Measurements from ENCODE around the gene SLC25A29.
A peak's percentile ranks its signal among the peaks of the same experiment; 100 is the strongest.
"Not testable (repeated sequence)": the region's sequence is repeated elsewhere in the genome, so short reads cannot be mapped to it uniquely, and the experiment has no call there.

Gene SLC25A29, protein sequence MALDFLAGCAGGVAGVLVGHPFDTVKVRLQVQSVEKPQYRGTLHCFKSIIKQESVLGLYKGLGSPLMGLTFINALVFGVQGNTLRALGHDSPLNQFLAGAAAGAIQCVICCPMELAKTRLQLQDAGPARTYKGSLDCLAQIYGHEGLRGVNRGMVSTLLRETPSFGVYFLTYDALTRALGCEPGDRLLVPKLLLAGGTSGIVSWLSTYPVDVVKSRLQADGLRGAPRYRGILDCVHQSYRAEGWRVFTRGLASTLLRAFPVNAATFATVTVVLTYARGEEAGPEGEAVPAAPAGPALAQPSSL

DNA sequence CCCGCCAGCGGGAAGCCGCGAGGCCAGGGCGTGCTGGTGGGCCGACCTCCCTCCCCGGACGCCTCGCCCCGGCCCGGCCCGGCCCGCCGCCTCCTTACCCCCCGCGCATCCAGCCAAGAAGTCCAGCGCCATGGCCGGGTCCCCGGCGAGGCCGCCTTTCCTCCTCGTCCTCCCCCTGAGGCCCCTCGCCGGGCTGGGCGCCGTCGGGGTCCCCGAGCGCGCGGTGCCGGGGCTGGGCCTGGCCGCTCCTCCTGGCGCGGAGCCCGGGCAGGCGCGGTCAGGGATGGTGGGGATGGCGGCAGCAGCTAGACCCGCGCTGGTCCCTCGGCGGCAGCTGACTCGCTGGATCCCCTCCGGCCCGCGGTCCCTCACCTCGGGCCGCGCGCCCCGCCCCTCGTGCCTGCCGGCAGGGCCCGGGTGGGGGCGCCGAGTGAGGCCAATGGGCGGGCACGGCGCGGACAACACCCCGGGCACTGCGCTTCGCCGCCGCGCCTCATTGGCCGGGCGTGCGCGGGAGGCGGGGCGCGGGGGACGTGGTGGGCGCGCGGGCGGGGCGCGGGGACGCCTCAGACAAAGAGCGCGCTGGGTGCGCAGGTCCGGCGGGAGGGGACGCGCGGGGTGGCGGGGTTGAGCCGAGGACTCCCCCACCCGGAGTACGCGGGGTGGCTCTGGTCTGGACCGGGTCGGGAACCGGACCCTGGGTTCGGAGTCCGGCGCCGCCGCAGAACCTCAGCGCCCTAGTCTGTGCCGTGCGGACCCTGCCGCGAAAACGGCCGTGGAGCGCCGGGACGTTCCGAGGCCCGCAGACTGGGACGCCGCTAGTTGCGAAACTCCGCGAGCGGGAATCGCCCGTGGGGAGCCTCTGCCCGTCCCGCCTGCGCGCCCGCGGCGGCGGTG lies at the start of gene SLC25A29:
TSS of gene SLC25A29 (minus strand) at position 344 of the 897 bp plus-strand sequence. CDS start at position 132, 212 bp downstream.
- DNase-seq: peak; percentile 74

DNA sequence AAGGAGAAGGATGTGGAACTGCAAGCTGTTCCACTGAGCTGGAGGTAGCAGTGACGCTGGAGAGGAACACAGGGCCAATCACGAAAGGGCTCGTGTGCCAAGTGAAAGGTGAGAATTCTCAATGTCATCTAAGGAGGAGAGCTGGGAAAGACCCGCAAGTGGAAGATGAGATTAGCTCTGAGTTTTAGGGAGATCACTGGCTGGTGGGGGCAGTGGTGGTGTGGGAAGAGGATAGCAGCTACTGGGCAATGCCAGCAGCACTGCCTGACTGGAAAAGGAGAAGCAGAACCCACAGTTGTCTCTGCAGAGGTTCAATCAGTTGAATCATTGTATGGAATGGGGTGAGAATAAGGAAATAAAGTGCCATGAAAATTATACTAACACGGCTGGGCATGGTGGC lies 44.7 kb upstream of the SLC25A29 start:
- no peak for DNase-seq

DNA sequence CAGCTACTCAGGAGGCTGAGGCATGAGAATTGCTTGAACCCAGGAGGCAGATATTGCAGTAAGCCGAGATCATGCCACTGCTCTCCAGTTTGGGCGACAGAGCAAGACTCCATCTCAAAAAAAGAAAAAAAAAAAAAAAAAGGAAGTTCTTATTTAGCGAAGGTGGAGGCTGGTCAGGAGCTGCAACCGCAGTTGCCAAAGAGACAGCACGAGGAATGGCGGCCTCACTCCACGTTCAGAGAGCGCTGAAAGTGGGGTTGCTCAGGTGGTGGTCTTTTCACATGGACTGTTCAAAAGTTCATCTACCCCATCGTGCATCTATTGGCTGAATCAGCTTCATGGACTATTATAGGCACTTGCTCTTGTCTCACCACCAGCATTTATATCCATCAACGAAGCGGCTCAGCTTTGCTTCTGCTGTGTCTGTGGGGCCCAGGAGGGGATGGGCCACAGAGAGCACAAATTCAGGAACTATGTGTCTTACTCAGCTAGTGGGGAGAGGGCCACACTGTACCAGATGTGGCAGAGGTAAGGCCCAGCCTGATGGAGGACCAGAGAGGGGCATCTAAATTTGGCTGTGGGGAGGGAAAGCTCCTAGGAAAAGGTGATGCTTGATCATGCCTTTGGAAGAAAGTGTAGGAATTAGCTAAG lies 44.2 kb upstream of the SLC25A29 start:
- no peak for DNase-seq

DNA sequence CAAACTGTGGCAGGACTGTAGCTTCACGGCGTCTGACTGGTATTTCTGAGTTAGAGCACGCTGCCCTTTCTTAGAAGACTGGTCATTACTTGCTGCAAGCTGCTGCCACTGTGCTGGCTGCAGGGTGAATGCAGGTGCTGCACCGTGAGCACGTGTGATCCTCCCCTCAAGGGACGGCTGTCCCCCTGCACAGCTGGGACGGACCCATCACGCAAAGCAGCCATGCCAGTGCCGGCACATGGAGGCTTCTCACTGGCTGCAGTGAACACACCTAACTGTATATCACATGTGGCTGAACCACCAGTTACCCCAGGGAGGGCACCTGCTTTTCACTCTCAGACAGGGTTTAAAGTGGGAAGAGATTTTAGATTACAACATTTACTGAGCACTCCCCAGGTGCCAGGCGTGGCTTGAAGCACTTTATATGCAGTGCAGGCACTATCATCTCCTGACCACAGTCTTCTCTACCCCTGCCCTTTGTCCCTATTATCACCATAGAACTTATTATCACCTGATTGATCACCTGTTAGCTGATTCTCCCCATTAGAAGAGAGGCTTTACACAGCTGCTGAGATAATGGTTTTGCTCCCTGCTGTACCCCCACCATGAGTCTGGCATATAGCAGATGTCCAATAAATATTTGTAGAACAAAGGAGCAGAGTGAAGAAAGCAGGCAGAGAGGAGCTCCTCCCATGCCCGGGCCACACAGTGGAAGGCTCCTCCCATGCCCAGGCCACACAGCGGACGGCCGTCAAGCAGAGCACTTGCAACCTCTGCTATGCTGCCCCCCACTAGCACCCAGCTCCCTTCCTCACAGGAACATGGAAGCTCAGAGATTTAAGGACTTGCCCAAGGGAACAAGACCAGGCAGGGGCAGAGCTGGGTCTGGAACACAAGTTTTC lies 42.8 kb upstream of the SLC25A29 start:
- no peak for DNase-seq

DNA sequence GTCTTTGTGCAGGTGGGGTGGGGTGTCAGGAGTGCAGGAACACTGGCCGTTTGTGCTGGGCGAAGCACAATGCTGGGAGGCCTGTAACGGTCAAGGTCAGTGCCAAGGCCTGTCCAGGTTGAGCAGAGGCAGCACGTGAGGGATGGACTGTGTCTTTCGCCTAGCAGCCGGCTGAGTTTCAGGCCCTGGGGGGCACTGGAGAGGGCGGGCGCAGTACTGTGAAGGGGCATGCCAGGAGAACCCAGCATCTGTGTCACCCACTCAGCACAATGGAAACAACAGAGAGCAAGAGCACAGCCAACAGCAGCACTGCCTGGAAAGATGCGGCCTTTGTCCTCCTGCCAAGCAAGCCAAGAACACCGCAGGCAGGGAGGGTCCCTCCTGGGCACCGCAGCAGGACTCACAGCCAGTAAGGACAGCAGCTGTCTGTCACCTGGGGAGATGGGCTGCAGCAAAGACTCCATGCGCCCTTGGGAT lies 42.0 kb upstream of the SLC25A29 start:
- no peak for DNase-seq

DNA sequence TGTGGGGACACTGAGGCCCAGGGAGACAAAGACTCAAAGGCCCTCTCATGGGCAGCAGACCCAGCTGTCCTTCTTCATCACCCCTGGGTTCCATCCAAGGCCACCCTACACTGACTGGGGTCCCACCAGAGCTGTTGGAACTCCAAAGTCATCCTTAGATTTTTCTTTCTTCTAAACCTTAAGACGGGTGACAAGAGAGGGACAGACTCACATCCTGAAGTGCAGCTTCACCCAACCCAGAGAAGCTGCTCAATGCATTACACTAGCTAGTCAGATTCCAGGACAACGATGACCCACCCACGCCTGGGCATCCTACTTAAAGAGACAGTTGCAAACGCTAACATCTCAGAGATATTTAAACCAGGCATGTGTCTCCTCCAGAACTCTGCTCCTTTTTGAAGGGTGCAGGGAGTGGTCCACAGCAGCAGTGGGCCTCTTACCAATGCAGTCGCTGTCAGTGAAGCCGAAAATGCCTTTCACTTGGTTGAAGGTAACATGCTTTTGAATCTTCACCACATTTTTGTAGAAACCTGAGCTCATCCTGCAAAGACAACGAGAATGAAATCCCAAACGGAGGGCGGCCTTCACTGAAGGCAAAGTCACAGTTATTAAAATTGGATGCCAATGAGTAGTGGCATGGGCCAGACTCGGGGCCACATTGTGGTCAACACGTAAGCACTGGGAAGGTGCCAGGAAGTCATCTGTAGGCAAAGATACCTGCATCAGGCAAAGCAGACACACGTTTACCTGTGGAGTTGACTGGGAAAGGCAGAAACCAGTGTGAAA lies 40.3 kb upstream of the SLC25A29 start:
- DNase-seq: no peak

DNA sequence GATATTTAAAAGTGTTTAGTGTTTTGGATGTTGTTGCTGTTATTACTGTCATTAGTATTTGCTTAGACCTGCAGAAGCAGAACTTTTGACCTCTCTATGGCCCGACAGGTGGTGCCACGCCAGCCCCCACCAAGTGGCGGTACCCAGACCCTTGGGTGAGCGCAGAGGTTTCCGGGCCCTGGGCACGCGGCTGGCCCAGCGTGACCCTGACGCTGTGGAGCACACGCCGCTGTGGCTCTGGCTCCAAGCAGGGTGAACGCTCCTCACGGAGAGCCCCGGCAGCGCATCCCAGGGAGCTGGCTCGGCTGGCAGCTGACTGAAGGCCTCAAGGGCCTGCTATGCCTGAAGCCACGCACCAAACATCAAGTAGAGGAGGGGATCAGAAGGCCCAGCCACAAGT lies 39.5 kb upstream of the SLC25A29 start:
- DNase-seq: no peak

DNA sequence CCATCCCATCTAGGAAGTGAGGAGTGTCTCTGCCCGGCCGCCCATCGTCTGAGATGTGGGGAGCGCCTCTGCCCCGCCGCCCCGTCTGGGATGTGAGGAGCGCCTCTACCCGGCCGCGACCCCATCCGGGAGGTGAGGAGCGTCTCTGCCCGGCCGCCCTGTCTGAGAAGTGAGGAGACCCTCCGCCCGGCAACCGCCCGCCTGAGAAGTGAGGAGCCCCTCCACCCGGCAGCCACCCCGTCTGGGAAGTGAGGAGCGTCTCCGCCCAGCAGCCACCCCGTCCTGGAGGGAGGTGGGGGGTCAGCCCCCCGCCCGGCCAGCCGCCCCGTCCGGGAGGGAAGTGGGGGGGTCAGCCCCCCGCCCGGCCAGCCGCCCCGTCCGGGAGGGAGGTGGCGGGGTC lies 38.4 kb upstream of the SLC25A29 start:
- DNase-seq: not testable (repeated sequence)

DNA sequence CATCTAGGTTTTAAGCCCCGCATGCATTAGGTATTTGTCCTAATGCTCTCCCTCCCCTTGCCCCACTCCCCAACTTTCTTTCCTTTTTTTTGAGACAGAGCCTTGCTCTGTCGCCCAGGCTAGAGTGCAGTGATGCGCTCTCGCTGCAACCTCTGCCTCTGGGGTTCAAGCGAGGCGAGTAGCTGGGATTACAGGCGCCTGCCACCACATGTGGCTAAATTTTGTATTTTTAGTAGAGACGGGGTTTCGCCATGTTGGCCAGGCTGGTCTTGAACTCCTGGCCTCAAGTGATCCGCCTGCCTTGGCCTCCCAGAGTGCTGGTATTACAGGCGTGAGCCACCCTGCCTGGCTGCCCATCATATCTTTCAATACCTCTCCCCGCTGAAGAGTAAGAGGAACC lies 36.6 kb upstream of the SLC25A29 start:
- DNase-seq: not testable (repeated sequence)

DNA sequence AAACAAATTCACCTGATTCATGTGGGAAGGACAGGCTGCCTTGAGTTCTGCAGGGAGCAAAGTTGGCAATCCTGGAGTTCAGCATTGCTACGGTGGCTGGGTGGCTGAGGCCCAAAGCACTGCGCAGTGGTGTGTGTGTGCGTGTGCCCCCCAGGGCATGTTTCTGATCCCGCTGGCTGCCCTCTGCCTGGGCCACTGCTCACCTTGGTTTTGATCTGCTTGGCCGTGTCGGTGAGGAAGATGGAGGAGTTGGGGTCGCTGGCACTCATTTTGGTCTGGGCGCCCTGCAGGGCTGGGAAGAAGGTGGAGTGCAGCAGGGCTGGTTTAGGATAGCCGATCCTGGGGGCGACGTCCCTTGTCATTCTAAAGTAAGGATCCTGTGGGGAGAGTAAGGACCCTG lies 36.0 kb upstream of the SLC25A29 start:
- DNase-seq: no peak

DNA sequence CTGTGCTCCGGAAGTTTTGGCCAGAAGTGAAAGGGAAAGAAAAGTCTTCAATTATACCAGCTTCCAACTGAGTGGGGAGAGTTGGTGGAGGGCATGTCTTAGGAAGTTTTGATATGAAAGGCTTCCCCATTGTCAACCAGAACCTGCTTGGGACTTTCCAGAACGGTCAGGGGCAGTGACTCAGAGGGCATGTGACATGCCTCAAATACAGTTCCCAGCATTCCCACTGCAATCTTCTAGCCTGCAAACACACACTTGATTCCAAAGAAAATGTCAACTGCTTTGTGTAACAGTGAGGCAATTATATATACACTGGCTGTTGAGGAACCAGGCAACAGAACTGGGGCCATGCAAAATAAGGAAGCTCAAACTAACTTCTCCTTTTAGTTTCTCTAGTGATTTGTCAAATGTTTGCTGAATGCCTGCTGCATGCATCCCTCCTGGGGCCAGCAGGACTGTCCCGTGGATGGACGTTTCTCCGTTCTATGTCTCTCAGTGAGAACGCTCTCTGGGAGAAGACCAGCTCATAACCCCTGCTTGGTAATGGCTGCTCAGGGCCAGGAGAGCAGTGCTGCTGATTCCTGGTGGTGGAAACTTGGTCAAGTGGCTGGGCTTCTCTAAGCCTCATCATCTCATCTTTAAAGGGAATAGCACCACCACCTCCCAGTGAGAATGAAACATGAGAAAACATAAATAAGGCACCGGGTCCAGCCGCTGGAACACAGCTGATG lies 35.2 kb upstream of the SLC25A29 start:
- DNase-seq: no peak

DNA sequence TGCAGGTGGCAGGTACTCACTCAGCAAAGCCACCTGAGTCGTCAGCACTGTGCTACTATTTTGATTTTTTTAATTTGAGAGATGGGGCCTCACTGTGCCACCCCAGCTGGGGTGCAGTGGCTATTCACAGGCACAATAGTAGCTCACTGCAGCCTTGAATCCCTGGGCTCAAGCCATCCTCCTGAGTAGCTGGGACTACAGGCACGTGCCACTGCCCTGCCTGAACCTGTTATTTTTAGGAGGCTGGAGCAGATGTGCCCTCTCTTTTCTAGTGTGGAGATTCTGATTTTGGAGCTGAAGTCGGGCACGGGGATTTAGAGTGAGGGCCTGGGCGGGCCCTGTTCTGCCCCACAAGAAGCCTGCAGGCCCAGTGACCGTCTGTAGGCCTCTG lies 34.2 kb upstream of the SLC25A29 start:
- no peak for DNase-seq

DNA sequence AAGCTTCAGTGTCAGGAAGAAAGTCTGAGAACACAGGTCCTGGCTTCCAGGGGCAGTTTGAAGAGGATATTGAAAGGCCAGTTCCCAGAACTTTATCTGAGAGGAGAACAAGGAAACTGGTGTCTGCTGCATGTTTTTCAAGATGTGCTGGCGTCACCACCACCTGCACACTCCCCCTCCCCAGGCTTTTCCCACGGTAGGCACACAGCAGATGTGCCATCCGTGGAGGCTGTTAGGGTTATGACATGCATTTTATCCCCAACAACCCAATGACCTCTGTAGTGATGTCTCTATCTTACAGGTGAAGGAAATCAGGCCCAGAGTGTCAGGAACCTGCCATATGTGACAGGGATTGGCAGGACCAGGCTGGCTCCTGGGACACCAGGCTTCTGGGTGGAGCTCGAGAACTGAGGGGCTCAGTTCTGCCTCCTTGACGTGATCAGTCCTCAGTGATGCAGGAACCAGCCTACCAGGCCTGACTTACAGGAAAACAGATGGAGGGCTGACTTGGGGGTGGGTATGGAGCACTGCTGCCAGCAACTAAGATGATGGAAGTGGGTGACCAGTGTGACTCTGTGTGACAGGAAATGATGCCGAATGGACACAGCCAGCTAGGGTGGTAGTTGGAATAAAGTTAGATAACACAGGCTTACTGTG lies 33.6 kb upstream of the SLC25A29 start:
- DNase-seq: no peak

DNA sequence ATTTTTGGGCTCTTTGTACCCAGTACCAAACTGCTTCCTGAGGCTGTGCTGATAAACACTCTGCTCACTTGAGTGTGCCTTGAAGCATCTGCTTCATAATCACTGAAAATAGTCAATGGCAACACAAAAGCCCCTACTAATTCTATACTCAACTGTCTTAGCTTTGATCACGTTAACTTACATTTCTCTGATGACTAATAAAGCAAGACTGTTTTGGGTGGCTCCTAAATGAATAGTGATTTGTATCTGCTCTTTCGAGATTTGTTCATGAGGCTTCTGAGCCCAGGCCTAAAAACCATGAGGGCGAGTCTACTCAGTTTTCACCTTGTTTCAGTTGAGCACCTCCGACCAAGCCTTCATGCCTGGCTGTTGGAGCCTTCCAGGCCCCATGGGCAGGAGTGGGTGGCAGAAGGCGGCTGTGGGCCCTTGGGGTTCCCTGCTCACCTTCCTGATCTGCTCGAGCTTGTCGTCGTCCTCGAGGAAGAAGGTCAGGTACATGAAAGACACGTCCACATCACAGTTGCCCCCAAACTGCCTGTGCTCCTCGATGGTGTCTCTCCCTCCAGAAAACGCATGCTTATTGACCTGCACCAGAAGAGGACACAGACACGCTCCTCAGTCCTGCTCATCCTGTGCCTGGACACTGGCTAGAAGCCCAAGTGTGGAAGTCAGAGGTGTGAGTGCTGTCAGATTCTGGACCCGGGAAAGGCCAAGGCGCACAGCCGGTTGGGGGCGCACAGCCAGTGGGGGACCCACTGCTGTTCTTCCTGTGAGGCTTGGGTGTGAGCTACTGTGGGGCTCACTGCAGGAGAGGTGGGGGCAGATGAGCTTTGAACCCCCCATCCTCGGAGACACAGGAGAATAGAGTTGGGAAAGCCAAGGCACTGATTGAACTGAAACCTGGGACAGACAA lies 30.6 kb upstream of the SLC25A29 start:
- DNase-seq: no peak

DNA sequence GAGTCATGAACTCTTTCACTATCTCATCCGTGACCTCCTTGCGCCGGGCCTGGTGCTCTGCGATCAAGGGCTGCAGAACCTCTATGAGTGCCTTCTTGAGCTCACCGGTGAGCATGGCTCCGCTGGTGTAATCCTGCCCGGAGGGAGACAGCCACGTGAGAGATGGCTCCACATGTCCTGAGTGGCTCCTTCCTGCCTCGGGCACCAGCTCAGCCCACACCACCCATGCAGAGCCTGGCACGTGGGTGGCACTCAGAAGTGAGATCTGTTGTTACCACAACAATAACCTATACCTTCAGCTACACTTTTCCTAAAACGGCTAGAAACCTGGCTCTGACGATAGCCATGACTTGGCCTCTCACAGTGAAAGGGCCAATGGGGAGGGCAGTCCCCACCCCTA lies 28.7 kb upstream of the SLC25A29 start:
- DNase-seq: no peak

DNA sequence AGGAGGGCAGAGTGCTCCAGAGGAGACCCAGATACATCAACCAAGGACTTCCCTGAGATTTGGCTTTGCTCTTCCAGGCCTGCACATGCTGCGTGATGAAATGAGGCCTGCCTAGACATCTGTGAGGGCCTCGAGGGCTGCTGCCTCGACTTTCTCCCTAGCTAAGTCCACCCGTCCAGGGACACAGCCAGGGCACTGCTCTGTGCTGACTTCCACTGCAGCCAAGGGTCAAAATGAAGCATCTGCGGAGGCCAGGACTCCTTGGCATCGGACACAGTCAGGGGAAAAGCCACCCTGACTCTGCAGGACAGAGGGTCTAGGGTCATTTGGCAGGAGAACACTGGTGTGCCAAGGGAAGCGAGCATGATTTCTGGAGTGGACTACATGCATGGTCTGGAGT lies 27.6 kb upstream of the SLC25A29 start:
- no peak for DNase-seq

DNA sequence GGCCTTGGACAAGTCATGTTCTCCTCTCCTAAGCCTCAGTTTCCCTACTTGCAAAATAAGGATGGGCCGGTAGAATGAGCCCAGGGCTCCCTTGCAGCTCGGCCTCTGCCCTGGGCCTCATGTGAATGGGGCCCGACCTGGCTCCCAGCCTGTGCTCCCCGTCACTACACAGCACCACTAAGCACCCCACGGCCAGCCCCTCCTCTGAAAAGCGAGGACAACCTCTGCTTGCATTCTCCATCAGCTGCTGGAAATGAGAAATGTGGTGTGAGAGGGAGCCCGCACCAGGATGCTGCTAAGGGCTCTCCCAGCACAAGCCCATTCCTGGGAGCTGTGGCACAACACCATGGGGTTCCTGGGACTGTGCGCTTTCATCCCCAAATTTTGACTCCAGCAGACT lies 27.1 kb upstream of the SLC25A29 start:
- no peak for DNase-seq

DNA sequence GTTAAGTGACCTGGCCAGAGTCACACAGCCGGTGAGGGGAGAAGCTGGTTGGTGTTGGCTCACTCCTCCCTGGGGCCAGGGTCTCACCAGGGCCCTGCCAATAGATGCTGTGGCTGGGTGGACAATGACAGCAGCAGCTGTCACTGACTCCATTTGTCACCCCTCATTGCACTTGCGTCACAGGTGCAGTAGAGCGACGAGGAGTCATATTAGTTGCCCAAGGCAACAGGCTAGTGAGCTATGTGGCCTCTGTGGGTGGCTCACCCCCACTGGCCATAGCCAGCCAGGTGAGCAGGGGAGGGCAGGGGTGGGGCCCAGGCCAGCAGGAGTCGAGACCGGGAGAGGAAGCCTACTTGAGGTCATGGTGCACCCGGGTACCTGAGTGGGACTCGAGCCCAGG lies 26.6 kb upstream of the SLC25A29 start:
- DNase-seq: no peak

DNA sequence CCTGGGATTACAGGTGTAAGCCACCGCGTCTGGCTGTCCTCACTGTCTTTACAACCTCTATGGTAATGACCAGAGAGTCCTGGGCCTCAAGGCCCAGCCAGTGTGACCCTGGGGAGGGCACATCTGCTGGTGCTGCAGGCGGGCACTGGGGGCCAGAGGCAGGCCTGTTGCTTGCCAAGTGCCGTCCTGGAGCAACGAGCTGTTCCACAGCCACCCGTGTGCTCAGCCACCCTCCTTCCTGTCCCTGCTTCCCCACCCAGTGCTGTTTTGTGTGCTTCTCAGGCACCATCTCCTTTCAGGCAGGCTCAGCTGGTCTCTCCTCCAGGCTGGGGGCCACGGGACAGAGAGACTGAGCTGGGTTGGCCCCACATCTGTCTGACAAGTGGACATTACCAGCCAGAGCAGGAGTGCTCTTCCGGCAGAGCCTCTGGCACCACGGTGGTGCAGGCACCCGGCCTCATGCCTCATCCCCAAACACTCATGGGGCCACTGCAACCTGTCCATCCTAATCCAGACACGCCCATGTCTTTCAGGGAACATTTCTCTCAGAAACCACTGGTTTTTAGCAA lies 25.9 kb upstream of the SLC25A29 start:
- no peak for DNase-seq
